ENCODE measurements around the gene PLCL1.

- TF ChIP-seq, protein P1, sequence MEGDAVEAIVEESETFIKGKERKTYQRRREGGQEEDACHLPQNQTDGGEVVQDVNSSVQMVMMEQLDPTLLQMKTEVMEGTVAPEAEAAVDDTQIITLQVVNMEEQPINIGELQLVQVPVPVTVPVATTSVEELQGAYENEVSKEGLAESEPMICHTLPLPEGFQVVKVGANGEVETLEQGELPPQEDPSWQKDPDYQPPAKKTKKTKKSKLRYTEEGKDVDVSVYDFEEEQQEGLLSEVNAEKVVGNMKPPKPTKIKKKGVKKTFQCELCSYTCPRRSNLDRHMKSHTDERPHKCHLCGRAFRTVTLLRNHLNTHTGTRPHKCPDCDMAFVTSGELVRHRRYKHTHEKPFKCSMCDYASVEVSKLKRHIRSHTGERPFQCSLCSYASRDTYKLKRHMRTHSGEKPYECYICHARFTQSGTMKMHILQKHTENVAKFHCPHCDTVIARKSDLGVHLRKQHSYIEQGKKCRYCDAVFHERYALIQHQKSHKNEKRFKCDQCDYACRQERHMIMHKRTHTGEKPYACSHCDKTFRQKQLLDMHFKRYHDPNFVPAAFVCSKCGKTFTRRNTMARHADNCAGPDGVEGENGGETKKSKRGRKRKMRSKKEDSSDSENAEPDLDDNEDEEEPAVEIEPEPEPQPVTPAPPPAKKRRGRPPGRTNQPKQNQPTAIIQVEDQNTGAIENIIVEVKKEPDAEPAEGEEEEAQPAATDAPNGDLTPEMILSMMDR (IDR thresholded peaks at IDR 0.05): no peak
- no peak for TF ChIP-seq POLR2A (IDR thresholded peaks at IDR 0.05)
Measured at GRCh38 chr2:197835293-197835692, 30.9 kb downstream of the PLCL1 start.

All from prostate gland (tissue), 2 donors.